ENCODE measurements around the gene CLIP1.

Gene CLIP1

DNA sequence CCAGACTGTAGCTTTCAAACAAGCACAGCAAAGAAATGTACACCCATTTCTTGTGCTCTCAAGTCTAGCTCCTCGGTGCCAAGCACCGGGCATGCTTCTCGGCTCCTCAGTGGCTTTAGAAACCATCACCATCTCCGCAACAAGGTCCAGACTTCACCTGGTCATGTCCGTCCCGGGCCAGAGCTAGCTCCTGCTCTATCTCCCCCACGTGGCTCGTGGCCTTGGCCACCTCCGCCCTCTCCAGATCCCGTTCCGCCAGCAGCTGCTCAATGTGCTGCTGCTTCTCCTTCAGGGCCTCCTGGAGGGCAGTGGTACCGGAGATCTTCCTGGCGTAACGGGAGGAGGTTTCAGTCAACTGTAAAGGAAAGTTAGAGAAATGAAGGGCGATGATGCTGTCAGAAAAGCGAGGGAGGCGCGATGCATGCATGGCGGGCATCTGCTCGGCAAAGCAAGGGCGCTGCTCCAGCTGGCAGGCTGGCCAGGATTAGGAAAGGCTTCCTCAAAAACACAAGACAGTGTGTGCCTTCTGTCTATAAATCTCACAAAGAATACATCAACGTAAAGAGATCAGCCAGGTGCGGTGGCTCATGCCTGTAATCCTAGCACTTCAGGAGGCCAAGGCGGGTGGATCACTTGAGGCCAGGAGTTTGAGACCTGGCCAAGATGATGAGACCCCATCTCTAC is 67.4 kb downstream of the CLIP1 start:
- no peak for DNase-seq

DNA sequence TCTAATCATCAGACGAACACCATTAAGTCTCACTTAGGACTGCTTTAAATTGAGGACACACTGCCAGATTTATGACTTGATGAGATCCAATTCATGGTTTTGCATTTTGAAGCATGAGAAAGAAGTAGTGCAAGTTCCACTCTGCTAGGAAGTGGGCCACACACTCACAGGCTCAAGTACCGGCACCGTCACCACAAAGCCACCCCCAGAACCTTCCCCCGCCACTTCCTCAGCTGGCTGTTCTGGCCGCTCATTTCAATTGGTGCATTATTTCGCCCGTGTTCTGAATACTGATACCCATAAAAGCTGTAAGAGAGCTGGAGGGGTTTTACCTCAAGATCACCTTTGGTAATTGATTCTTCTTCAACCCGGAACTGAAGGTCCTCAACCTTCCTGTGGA is 70.1 kb downstream of the CLIP1 start:
- DNase-seq: peak in 1 of 2 donors; percentile 2

DNA sequence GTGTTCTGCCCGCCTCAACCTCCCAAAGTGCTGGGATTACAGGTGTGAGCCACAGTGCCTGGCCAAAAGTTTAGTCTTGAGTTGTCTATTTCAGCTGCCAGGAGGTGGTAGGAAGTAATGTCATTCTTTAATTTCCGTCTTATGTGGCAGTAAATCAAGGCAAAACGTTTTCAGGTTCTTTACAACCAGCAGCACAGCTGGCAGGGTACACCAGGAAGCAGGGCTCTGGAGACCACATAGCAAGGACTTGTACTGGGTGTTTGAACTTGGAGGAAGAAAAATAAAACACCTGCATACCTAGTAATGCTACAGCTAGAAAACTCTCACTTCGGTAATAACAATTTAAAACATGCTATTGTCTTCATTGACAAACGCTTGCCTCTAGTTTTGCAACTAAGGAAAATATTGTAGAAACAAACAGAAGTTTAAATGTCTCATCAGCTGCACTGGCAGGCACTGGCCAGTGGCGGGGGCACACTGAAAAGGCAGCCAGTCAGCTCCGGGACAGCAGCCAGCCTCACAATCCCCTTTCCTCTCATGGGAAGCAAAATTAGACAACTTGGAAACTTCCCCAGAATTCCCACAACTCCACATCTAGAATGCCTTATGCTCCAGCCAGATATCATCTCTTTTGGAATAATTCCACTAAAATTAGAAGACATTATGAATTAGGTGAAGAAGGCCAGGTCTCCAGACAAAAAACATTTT is 72.2 kb downstream of the CLIP1 start:
- DNase-seq: no peak

DNA sequence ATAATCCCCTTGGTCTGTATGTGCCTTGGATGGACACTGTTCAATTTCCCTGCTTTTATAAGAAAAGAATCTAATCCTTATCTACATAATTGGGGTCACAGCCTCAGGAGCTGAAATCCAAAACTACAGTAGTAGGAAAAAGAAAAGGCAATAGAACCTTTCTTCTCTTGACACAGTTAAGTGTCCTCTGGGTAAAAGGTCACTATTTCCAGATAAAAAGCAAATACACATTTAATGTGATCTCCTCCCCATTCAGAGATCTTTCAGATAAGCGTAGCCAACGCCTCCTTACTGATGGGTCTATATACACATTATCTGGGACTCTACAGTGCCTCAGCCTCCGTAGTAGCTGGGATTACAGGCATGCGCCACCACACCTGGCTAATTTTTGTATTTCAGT is 73.4 kb downstream of the CLIP1 start:
- no peak for DNase-seq

DNA sequence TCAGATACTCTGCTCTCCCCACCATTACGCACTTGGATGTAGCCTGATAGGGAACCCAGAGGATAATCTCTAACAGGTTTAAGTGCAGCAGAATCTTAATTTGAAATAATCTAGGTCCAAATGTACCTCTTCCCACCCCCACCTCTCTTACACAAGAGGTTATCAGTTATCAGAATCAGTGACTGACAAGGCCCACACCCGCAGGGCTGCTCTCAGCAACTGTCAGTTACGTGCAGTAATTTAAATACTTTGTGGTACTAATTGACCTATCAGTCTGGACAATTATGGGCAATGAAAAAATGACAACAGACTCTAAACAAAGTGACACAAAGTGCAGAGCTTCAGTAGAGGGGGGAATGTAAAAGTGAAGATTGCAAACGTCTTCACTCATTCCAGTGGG is 74.0 kb downstream of the CLIP1 start:
- DNase-seq: no peak

DNA sequence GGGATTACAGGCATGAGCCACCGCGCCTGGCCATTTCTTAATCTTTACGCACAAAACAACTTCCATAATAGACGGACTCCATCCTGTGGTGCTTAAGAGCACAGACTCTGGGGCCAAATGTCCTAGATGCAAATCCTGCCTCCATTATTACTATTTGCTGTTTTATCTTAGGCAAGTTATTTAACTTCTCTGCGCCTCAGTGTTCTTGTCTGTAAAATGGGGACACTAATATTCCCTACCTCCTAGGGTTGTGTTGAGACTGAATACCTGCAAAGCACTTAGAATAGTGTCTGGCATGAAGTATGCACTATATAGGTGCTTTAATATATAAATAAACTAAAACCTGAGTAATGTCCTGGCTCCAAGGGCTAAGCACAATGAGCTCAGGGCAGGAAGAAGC is 76.4 kb downstream of the CLIP1 start:
- DNase-seq: no peak

DNA sequence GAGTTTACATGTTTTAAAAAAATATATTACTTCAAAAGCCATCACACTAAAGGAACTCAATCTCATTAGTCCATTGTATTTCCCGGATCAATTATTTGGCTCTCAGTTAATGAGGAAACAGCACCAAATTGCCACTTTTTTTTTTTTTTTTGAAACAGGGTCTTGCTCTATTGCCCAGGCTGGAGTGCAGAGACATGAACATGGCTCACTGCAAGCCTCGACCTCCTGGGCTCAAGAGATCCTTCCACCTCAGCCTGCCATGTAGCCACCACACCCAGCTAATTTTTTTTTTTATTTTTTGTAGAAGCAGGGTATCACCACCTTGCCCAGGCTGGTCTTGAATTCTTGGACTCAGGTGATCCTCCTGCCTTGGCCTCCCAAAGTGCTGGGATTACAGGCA is 77.4 kb downstream of the CLIP1 start:
- no peak for DNase-seq

DNA sequence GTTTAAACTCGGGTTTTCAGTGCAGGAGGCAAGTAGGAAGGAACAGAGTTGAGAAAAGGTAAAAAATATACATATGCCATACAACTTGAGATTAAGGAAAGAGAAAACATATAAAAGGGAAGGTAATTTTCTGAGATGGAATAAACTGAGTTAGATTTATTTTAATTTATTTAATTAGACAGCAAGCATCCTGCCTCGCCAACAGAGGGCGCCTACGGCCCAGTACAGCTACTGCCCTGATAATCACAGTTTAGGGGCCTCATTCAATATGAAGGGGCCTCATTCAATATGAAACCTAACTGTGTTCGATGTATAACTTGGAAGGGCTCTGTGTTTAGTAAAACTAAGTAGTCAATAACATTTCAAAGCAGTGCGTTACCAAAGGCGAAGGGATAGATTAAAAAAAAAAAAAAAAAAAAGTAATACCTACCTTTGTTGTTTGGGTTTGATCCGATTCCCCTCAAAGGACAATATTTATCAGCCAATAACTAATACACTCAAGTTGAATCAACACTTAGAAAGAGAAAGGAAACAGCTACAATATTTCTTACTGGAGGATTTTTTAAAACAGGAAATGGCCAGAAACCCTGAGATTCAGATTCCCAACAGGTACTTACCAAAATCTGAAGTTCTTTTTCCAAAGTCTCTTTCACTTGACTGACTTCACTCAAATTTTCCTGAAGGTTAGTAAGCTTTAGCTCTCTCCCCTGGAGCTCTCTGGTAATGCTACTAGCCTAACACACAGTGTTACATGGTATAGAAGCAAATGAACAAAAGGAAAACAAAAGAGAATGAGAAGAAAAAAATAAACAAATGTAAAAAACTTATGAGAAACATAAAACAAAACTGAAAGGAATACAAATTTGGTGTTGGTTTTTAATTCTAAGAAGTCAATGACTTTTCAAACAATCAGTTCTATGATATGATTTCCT is 86.2 kb downstream of the CLIP1 start:
- DNase-seq: peak; percentile 4 to 28

DNA sequence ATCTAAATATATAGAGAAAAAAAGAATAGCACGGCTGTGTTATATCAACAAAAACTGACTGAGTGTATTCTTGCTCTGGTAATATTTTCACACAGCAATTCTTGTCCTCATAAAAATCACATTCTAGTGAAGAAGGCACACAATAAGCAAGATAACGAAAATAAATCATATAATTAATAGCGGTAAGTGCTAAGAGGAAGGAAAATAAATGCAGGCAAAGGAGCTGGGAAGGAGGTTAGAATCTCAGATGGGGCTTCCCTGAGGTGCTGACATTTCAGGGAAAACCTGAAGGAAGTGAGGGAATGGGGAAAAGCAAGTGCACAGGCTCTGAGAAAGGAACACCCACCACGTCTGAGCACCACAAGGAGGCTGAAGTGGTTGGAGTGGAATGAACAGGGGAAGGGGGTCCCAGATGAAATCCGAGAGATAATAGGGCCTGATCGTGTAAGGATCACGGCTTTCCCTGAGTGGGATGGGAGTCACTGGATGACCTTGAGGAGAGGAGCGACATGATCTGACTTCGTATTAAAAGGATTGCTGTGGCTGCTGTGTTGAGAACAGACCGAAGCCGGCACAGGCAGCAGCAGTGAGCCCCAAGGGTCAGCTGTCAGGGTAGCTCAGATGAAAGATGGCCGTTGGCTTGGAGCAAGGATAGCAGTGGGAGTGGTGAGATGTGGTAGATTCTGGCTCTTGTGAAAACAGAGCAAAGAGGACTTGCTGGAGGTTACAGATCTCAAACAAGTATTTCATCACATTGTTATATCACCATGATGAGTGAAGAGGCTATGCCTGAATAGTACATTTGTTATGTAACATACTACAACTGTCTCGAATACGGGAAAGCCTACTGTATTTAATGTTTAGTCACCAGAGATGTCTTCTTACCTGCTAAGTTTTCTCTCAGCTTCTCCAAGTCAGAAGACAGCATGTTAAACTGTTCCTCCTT is 89.1 kb downstream of the CLIP1 start:
- no peak for DNase-seq

DNA sequence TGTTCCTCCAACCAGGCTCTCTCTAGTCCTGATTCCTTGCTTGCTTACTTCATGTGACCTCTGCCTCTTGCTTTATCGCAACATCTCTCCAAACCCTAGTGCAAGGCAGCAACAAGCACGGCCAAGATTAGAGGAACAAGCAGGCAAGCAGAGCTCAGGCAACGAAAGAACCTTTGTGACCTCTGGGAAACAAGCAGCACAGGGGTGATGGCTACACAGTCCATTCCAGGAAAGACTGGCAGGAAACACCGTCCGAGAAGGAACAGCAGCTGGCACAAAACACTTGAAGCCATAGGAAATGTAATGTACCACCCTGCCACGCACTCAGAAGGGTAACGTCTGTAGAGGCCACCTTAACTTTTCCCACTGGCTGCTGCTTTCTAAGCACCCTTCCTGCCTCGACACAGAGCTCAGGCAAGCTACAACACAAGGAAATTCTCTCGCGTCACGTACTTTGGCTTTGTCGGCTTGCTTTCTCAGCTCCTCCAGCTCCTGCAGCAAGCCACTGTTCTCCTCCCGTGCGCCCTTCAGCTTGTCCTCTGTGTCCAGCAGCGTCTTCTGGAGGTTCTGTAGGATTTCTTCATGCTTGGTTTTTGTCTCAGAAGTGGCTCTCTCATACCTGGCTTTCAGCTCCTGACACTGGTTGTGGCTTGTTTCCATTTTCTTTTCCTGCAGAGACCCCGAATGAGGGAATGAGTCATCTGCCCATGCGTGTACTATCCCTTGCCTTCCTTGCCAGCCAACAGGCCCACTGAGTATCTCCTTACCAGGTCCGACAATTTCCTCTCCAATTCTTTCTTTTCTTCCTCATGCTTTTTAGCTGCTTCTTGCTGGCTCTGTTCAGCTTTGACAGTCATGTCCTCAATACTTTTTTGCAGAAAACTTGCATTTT is 94.7 kb downstream of the CLIP1 start:
- no peak for DNase-seq

DNA sequence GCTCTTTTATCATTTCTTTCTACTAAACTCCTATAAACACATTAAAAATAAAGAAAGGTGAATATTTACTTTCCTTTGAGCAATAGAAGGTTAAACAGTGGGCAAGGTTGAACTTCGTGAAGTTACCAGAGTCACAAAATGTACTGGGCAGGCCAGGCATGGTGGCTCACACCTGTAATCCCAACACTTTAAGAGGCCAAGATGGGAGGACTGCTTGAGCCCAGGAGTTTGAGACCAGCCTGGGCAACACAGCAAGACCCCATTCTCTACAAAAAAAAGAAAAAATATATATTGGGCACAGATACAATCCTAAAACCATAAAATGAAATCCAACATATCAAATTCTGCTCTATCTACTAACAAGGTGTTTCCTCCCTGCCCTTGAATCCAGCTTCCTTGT is 95.5 kb downstream of the CLIP1 start:
- DNase-seq: no peak

DNA sequence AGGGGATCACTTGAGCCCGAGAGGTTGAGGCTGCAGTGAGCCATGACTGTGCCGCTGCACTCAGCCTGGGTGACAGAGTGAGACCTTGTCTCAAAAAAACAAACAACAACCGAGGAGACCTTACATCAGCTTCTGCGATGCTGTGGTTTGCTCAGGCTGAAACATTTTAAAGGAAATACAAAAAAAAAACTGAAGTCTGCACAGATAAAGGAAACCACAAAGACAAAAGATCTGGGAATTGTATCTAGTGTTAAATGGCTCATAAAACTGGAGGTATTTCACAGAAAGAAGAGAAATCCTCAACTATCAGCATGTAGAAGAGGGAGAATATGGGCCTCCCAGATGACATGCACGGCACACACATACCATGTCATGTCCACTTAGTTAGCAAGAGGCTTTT is 95.9 kb downstream of the CLIP1 start:
- no peak for DNase-seq

DNA sequence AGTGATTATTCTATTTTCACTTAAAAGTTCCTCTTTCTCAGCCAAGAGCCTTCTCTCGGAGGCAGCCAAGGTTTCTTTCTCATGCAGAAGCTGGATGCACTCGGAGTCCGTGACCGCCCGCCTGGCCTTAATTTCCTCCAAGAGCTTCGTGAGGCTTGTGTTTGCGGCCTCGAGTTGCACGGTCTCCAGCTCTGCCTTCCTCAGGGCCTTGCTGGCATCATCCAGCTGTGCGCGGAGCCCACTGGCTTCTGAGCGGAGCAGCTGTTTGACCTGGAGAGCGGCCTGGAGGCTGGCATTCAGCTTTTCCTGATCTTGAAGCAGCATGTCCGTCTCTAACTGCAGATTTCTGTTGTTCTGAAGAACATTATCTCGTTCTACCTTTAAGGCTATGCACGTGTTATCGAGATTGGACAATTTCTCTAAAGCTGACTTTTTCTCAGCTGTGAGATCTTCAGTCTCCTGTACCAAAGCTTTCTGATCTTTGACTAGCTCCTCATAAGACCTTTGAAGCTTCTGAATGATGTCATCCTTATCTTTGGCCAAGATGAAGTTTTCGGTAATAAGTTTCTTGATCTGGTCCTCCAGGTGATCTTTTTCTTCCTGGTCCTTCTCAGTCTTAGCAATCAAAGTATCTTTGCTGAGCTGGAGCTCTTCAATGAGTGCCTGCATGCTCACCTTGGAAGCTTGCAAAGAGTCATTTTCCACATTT is 99.0 kb downstream of the CLIP1 start:
- DNase-seq: no peak

DNA sequence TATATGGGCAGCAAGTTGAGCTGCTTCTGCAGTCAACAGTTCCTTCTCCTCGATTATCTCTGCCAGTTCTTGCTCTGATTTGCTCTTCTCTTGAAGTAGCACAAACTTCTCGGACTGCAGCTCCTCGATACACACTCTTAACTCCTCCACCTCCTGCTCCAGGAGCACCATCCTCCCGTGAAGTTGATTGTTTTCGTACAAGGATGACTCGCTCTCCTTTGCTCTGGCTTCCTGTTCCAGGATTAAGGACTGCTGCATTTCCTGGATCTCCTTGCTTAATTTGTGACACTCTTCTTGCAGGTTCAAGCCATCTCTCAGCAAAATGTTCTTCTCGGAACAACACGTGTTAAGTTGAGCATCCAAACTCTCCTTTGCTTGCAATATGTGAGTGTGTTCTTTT is 100.0 kb downstream of the CLIP1 start:
- no peak for DNase-seq

DNA sequence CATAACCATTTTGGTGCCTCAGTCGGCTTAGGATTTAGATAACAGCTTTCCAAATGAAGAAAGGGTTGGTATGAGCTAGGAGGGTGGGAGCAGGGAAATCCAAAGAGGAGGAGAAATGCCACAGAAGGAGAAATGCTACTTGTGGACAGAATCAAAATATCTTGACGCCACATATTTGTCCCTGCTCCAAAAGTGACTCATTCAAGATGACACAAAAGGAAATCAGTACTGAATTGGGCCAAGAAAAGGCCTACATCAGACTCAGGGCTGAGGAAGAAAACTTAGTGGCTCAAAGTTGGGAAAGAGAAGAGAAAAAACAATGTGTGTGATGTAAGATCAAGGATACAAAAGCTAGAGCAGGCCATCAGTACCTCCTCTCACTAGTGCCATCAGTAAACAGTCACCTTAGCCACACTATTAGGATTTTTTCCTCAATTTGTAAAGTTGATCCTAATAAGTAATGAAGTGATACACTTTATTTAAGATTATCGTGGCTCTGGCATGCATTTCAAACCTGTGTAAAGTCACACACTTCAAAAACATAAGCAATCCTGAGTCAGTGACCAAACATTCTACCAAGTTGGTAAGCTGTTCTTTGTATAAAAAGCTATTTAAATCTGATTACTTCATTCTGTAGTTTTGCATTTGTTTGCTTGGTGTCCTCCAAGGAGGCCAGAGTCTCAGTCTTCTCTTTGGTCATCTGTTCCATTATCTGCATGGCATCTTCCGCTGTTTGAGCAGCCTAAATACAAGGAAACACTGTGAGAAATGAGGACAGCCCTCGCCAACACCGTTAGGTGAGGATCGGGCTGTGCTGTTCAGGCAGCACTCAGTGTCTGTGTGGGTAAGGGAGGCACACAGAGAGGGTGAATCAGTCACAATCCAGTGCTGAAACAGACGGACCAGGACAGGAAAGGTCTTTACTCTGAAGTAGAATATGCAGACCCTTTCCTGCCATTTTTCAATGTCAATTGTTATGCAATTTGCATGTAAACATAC is 103.6 kb downstream of the CLIP1 start:
- DNase-seq: peak in 1 of 2 donors; percentile 1

DNA sequence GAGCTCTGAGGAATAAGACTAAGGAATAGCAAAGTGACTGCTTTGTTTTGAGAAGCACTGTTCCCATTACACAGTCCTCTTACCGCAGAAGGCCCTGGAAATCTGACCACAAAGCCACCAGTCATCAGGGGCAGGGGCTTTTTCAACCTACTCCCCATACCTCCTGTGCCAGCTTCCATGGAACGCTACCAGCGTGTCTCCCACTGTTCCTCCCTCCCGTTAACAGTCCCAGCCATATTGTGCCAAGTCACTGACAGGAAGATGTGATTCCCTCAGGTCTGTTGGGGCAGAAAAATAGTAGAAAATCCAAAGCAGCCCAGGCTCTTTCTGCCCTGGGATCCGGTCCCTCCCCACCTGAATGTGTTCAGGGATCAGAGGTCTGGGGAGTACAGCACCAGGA is 109.5 kb downstream of the CLIP1 start:
- no peak for DNase-seq

DNA sequence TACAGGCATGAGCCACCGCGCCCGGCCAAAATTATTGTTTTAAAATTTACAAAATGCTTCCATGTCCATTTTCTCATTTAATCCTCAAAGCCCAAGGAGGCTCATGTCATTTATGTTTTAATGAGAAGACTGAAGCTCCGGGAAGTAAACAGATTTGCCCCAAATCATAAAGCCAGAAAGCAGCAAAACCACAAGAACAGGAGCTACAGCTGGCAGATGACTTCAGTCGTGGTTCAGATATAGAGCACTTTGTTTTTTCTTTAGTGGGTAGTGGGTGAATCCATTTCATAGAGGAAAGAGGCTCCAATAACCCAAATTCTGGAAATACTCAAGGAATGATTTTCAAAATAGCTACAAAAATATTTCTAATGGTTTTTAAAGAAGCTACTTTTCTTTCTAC is 110.8 kb downstream of the CLIP1 start:
- DNase-seq: no peak

DNA sequence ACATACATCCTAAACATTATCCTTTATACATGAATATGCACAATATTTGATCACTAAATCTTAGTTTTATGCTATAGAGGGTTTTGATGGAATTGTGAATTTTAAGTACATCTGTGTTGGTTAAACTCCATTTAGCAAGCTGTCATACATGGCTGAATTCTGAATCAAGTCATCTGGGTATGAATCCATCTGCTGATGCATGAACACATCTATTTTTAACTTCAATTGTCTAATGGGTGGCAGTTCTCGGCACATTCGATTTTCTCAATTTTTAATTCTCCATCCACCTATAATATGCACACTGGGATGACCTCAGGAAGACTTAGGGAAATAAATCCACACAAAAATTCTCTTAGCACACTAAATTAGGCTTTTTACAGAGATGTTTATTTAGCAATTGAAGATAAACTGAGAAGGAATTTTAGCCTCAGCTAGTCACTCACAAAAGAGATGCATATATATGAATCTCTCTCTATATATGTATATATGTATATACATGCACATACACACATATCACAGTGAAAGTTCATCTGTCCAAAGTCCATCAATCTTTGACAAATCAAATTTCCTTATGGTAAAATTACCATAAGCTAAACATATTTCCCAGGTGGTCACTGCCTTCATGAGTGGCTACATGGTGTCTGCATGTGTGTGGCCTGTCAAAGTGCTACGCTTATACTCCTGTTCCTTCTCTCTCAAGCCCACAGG is 111.7 kb downstream of the CLIP1 start:
- DNase-seq: no peak

Measured in inflammatory macrophage treated with lipopolysaccharide for 1 hour (primary cell).